Psoas muscle (tissue), 8 donors: ENCODE measurements around the gene GTF2E1. TPM values are rescaled to one million over a fixed set of nuclear protein-coding genes. Genes with fewer than 3 reads are reported as not detected.

Source experiments
- ATAC-seq, 4 donors: fragments of 200-7000 bp; cut with Tn5 transposase; one replicate each; pipeline ENCODE4 v1.9.1; 2020; ENCODE audit warnings: moderate library complexity in 3 of 4, mild to moderate bottlenecking in 2 of 4
- DNase-seq, 2 donors: peaks; one replicate each; pipeline ENCODE4 v3.0.0-alpha.2; 2020
- H3K27ac ChIP-seq: fragments of 200-600 bp; one replicate; pipeline ENCODE4 v1.8.0; 2022
- H3K27me3 ChIP-seq, 3 donors: fragments of 200-600 bp in 1 of 3; one replicate each; pipeline versions ENCODE4 v1.6.1 to v1.8.0; 2013 to 2022; ENCODE audit warnings: low read length in 2 of 3, mild to moderate bottlenecking in 2 of 3, moderate library complexity in 1 of 3; ENCODE audit not compliant: insufficient read depth in 3 of 3
- H3K36me3 ChIP-seq, 2 donors: fragments of 200-600 bp in 1 of 2; one replicate each; pipeline versions ENCODE4 v1.6.1 to v1.8.0; 2013 to 2022; ENCODE audit warnings: low read depth in 1 of 2, mild to moderate bottlenecking in 1 of 2, moderate library complexity in 1 of 2; ENCODE audit not compliant: insufficient read depth in 1 of 2
- H3K4me1 ChIP-seq: fragments of 200-600 bp; one replicate; pipeline ENCODE4 v1.8.0; 2022
- H3K4me3 ChIP-seq: fragments of 200-600 bp; one replicate; pipeline ENCODE4 v1.8.0; 2022; ENCODE audit warnings: mild to moderate bottlenecking
- H3K9me3 ChIP-seq: fragments of 200-600 bp; one replicate; pipeline ENCODE4 v1.8.0; 2022
- WGBS, 3 donors: extraction: QIAGEN DNeasy Blood & Tissue Kit; methylation state at CpG; one replicate each; pipeline versions ENCODE4 v1.1.6 to v1.1.7; 2013; 5-methylcytosine and 5-hydroxymethylcytosine counted together
- intact Hi-C, 2 donors: fragments of 100-400 bp; cut with DNase I; formaldehyde crosslinking; loops; one replicate each; pipeline versions ENCODE4 v1.11.0 to v1.14.2; 2022
- polyA plus RNA-seq, 3 donors: library from polyadenylated mRNA; stranded (reverse); fragments of 200-250 nt; gene quantifications; one replicate each; pipeline ENCODE4 v1.2.3, GENCODE V29; 2013
- total RNA-seq, 4 donors: library from RNA; stranded (reverse); fragmentation: NEBNext Ultra II Directional in 2 of 4; extraction: Animal tissue kit (Norgen Biotek cat#: 25700) in 2 of 4; gene quantifications; one replicate each; pipeline versions ENCODE4 v1.2.1 to v1.2.4, GENCODE V29; 2021 to 2023
- TF ChIP-seq, protein P1 (sequence below): fragments of 200-600 bp; IDR thresholded peaks from one replicate; pipeline ENCODE4 v1.8.0; 2022; ENCODE audit warnings: antibody characterized with exemption
- donor health status: healthy with polysubstance abuse.
- donor health status: DM: no; HTN: no; CAD: no; lungs with moderate emphysema.
- donor health status: Bipolar disorder and iron deficiency.
- donor health status: healthy.
- donor health status: DM: yes; HTN: yes; CAD: no.
- donor health status: DM: no; HTN: no; CAD: no.
- donor health status: DM: no; HTN: no; CAD: no.
- donor health status: DM: yes; HTN: yes; CAD: no.

GTF2E1 gene
- total and polyA plus RNA-seq, 7 donors = 5.0 to 19.8 (median 12.5) TPM

DNA sequence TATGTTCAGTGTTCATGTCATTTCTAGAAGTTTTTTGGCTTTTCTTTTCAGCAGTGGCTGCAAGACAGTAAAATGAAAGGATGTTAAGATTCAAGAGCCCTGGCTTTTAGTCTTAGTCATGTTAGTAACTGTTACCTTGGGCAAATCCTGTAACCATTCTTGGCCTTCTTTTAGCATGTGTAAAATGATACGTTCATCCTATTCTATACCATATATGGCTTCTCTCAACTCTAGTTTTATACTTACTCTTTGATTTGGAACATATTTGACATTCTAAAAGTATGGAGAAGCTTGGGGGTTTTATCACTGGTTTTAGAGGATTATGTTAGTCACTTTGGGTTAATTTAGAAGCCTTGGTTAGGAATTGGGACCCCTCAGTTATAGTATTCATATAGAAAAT lies 20.1 kb downstream of the GTF2E1 start:
- H3K9me3 ChIP-seq = no peaks in the 10 kb centered on the region
- H3K27ac ChIP-seq = no peak overlapping the region
- H3K36me3 ChIP-seq = no peaks in the 10 kb centered on the region
- H3K4me1 ChIP-seq = peaks cover 30% of the 10 kb centered on the region
- ATAC-seq (no peak), DNase-seq (no peak)
- intact Hi-C loops = no loop called here
- TF ChIP-seq, protein P1, sequence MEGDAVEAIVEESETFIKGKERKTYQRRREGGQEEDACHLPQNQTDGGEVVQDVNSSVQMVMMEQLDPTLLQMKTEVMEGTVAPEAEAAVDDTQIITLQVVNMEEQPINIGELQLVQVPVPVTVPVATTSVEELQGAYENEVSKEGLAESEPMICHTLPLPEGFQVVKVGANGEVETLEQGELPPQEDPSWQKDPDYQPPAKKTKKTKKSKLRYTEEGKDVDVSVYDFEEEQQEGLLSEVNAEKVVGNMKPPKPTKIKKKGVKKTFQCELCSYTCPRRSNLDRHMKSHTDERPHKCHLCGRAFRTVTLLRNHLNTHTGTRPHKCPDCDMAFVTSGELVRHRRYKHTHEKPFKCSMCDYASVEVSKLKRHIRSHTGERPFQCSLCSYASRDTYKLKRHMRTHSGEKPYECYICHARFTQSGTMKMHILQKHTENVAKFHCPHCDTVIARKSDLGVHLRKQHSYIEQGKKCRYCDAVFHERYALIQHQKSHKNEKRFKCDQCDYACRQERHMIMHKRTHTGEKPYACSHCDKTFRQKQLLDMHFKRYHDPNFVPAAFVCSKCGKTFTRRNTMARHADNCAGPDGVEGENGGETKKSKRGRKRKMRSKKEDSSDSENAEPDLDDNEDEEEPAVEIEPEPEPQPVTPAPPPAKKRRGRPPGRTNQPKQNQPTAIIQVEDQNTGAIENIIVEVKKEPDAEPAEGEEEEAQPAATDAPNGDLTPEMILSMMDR = no peak
- WGBS, 3 donors = 56 to 81% (median 71%) methylated on average over 1 of the region's 1 CpG
- no peaks in the 10 kb centered on the region for H3K27me3 ChIP-seq
- H3K4me3 ChIP-seq = no peak overlapping the region

DNA sequence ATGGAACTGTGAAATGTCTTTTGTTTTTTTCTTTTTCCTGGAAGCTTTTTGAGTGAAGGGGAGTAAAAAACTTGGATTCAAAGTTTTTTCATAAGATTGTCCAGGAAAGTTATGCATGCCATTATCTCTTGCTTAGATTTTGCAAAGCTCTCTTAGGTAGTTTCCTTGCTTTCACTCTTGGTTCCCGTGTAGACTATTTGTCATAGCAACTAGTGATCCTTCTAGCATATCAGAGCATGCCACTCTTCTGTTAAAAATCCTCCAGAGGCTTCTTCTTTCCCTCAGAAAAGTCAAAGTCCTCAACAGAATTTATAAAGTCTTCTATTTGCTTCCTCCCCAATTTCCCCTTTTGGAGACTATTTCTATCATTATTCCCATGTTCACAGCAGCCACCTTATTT lies 21.1 kb downstream of the GTF2E1 start:
- WGBS, 3 donors = 32 to 50% (median 41%) methylated on average over 1 of the region's 1 CpG
- Histone ChIP-seq H3K36me3 (no peaks in the 10 kb centered on the region), H3K27ac (no peak overlapping the region), H3K4me3 (no peak overlapping the region), H3K4me1 (peaks cover 33% of the 10 kb centered on the region), H3K27me3 (no peaks in the 10 kb centered on the region), H3K9me3 (no peaks in the 10 kb centered on the region)
- no peak for DNase-seq
- TF ChIP-seq, protein P1 = no peak
- peak in 1 of 4 donors; percentile 58 for ATAC-seq
- intact Hi-C loops = no loop called here

DNA sequence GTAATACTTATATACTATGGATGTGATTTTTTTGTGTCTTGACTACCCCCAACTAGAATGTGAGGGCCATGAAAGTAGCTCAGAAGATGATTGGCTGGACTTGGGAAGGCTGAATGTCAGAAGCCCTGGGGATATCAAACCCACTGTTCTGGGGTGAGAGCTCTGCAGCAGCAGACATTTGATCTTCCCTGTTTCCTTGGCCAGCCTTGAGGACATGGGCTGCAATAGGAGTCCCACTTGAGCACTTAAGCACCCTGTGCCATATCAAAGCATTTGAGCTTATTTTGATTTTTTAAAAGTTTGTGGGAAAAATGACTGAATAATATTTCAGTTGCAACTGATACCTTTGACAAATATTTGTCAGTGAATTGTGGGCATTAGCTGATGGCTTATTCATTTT lies 21.7 kb downstream of the GTF2E1 start:
- Histone ChIP-seq H3K4me1 (peaks cover 33% of the 10 kb centered on the region), H3K36me3 (no peaks in the 10 kb centered on the region), H3K4me3 (no peak overlapping the region), H3K9me3 (no peaks in the 10 kb centered on the region), H3K27ac (peak overlapping the region; percentile 27), H3K27me3 (no peaks in the 10 kb centered on the region)
- intact Hi-C loops = no loop called here
- no peak for DNase-seq
- peak; percentile 44 to 91 (median 70) for ATAC-seq
- TF ChIP-seq, protein P1 = no peak

DNA sequence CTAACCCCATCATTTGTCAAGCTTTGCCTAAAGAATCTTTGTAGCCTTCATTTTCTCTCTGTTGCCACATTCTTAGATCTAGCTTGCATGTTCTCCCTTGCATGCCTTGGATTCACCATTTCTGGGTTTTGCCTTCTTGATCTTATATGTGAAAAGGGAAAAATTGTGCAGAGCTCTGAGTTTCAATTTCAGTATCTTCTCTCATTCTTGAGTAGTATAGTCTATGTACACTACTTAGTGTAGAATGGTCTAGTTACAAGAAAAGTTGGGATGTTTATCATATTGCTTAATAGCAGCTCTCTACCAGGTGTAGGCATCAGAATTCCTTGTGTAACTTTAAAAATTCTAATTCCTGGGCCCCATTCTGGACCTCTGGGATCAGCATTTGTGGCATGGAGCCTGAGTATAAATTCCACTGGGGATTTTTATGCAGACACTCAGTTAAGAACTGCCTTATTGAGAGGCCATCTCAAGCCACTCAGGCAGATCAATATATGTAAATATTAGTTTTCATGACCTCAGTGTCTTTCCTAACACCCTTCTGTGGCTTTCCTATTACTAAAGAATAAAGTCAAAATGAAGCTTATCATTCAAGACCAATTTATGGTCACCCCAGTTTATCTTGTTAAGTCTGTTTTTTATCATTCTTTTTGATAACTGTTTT lies 23.4 kb downstream of the GTF2E1 start:
- DNase-seq (no peak), ATAC-seq (no peak)
- peaks cover 0 to 6% of the 10 kb centered on the region in 2 donors for H3K36me3 ChIP-seq
- peaks cover 33% of the 10 kb centered on the region for H3K4me1 ChIP-seq
- H3K9me3 ChIP-seq = no peaks in the 10 kb centered on the region
- H3K27ac ChIP-seq = no peak overlapping the region
- H3K27me3 ChIP-seq = no peaks in the 10 kb centered on the region
- intact Hi-C loops = no loop called here
- TF ChIP-seq, protein P1 = no peak
- H3K4me3 ChIP-seq = no peak overlapping the region

DNA sequence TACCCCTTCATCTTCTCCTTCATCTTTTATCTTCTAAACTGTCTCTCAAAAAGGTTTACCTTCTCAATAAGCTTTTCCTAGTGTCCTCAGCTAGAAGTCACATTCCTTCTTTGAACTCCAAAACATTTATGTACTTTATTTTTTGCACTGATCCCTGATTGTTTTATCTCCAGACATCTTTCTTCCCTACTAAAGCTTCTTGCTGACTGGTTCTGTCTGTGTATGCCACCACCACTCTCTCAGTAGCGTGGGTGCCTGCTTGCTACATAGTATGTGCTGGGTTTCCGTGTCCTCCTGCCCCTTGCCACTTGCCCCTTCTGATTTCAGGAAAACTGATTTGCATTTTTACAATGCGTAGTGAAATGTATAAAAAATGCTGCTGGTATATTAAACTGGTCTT lies 24.0 kb downstream of the GTF2E1 start:
- WGBS, 3 donors = 91 to 96% (median 92%) methylated on average over 3 of the region's 3 CpGs
- intact Hi-C loops = no loop called here
- H3K27me3 ChIP-seq = no peaks in the 10 kb centered on the region
- no peak overlapping the region for H3K27ac ChIP-seq
- TF ChIP-seq, protein P1 = no peak
- no peaks in the 10 kb centered on the region for H3K9me3 ChIP-seq
- H3K4me3 ChIP-seq = no peak overlapping the region
- H3K4me1 ChIP-seq = peaks cover 33% of the 10 kb centered on the region
- DNase-seq (no peak), ATAC-seq (no peak)
- peaks cover 0 to 12% of the 10 kb centered on the region in 2 donors for H3K36me3 ChIP-seq
